T-helper 22 cell (primary cell): ENCODE data around the gene FLT3.

Source experiments
- DNase-seq: peaks from one replicate; pipeline ENCODE4 v3.0.0-alpha.2; 2020; ENCODE audit warnings: low read depth

The FLT3 gene

DNA sequence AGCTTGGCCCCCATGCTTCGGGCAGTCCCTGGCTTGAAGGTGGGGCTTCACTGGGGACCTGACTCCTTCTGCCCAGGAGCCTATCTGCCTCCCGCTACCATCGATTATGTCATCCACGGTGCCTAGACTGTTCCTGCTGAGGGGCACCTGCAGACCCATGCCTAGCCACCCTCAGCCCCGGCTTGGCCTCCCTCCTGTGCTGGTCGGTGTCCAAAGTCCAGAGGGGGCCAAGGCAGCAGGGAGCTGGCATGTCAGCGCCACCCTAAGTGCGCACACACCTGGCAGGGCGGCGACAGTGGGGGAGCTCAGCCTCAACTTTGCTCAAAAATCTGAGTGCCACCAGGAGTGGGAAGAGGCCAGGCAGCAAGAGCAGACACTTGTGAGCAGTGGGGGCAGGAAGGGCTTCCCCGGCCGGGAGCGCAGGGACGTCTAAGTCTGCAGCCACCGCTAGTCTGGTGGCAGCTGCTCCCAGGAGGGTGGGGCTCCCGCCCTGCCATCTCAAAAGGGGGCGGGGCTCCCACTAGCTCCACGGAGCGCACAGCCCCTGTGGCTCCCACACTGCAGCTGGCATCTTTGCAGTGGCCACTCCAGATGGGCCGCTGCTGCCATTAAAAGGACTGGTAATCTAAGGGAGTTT lies 98.4 kb downstream of the FLT3 start:
- no peak for DNase-seq

DNA sequence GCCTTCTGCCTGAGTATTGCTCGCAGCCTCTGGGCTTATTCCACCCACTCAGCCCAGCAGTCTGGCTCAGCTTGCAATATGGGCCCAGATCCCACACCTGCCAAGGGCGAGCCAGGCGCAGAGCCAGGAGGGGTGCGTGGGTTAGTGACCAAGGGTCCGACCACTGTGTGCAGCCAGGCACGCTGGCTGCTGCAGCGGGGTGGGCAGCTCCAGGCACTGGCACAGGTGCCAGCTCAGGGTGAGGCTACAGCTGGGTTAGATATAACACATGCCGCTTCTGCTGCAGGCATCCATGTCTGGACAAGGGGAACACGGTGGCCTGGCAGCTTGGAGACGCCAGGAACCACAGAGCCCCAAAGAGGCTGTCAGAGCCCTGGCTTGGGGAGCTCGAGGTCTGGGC lies 99.3 kb downstream of the FLT3 start:
- no peak for DNase-seq

DNA sequence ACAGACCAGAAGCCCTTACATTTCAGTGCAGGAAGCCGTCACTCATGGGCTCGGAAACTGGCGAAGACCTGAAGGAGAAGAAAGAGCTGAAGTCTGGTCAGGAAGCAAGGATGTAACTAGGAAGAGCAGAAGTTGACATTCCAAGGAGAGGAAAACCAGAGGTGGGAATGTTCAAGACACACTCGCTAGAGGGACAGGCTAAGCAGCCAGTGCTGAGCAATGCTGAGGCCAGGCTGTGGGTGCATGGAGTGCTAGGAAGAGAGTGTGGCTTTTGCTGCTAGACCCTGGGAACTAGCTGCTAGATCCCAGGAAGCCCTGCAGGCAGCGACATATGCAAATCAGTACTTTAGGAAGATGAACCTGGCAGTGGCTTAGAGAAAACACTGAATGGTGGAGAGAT lies 99.8 kb downstream of the FLT3 start:
- DNase-seq, result no peak

DNA sequence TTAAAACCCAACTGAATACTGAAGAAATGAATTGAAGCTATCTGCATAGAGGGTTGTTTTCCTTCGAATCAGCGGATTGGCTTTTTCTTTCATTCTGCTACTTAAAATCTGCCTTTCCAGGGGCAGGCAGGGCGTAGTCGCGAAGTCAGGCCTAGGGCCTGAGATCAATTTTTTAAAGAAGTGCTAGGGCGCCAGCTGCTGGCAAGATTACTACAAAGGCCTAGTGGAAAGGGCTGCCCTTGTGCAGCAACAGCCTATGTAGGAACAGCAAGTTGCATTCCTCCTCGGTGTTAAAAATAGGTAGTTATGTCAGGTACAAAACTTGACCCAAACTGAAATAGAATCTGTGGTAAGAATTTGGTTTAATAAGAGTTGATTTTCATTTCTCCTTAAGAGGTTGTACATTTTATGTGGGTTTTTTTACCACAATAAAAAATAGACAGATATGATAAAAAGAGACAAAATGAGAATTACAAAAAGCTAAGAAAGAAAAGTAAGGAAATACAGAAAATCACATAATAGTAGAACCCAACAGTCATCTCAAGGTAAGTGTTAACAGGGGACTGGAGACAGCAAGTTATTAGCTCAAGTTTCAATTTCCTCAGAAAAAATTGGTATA lies 102.4 kb downstream of the FLT3 start:
- DNase-seq, result no peak

DNA sequence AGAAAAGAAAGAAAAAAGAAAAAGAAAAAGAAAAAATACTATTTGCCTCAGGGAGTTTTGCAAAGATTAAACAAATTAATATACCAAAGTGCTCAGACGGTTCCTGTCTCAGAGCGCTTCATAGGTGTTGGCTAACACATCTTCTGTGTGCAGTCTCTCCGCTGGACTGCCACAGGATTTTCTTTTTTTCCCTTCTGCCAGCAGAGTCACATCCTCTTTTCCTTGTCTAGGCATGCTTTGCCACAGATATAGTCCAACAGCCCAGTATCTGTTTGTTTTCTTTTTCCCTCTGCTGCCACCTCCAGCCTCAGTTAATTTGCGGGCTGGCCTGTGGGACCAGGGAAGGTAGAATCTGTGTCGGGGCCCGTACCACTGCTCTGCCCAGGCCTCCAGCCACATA lies 108.5 kb downstream of the FLT3 start:
- no peak for DNase-seq

DNA sequence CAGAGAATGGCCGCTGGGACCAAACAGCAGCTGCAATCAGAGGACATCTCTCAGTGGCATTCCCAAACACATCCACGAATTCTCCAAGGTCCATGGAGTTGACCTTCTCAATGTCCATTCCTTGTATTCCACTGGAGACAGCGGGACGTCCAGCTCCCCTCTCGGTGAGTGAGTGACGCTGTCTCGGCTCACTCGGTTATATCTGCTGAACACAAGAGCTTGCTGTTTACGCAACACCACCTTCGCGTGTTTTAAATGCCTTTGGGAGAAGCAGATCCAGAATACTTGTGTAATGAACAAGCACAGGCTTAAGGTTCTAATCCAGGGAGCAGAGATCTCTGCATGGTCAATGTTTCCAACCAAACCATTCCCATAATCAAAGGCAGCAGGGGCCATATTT lies 111.9 kb downstream of the FLT3 start, which contains the start of gene URAD:
TSS of gene URAD (minus strand) at position 174 of the 400 bp plus-strand sequence. CDS start at position 118, 56 bp downstream.
- DNase-seq, result no peak

DNA sequence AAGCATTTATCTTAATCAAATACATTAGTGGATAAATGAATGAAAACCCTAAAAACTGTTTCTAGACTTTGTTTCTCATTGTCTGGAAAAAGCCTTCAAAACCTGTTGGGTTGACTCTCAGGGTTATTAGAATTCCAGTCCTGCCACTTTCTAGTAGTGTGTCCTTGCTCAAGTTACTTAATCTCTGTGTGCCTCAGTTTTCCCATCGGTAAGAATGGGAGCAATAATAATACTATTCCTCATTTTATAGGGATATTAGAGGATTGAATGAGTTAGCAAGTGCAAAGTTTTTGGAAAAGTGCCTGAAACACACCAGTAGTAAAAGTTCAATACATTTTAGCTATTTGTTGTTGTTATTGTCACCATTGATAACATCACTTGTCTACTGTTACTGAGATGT lies 114.8 kb downstream of the FLT3 start:
- DNase-seq, result no peak

DNA sequence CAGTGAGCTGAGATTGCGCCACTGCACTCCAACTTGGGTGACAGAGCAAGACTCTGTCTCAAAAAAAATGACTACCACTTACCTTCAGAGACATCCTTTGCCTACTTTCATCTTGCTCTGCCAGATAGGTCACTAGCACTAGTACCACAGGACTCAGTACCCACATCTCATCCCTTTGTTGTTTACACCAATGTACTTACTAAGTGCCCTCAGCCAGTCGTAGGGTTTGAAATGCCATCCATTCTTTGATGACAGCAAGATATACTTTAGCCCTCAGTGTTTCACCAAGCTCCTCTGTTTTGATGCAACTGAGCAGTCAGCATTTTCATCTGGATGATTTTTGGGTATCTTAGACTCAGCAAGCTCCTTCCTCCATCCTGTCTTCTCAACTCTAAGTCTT lies 118.0 kb downstream of the FLT3 start:
- DNase-seq, result no peak

DNA sequence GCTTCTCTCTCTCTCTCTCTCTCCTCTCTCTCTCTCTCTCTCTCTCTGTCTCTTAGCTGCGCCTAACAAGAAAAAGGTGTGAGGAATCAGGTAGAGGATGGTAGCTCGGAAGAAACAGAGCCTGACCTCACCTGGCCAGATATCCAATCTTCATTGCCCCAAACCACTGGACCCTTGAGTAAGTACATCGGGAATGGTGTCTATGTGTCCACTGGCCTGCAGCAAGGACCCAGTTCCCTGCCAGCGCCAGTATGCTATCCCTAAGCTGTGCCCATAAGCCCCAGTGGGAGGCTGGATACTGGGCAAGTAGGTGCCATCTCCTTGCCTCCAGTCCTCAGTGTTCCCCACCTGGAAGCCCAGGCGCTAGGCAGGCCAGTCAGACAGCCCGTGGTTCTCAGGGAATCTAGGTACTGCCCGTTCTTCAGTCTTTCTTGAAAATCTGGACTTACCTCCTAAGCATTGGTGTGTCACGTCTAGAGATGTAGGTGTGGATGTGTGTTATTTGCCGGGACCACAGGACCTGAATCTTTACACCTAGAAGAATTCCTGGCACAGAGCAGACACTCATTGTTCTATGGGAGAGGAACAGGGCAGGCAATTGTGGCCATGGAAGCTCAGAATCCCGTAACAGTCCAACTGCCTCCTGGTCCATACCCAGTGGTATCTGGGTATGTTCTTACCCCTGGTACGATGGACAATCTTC lies 119.2 kb downstream of the FLT3 start:
- no peak for DNase-seq

DNA sequence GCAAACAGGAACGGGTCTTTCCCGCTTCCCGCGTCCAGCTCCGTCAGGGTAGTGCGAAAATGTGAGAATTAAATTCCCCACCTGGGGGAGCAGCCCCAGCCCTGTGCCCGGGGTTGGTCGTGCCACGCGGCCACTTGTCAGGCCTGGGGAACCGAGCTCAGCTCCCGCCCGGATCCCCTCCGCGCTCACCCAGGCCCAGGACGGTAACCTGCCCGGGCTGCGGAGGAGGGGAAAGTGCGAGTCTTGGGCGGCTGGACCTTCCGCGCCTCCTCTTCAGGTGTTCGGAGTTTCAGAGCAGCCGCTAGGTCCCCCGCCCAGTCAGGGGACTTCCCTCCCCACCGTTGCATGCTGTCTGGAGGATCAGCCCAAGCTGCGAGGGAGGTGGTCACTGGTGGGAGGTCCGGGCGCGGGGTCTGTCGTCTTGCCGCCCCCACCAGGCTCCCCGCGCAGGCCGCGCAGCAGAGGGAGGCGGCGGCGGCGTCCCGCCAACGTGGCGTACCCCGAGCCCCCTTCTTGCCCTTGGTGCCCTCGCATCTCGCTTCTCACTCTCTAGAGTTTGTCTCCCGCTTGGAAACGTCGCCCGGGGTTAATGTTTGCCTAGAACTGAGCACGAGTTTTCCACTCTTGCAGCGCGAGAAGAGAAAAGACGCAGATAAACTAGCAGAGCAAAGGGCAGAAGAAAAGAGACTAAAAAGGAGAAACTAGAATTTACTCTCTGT lies 119.9 kb downstream of the FLT3 start:
- no peak for DNase-seq

DNA sequence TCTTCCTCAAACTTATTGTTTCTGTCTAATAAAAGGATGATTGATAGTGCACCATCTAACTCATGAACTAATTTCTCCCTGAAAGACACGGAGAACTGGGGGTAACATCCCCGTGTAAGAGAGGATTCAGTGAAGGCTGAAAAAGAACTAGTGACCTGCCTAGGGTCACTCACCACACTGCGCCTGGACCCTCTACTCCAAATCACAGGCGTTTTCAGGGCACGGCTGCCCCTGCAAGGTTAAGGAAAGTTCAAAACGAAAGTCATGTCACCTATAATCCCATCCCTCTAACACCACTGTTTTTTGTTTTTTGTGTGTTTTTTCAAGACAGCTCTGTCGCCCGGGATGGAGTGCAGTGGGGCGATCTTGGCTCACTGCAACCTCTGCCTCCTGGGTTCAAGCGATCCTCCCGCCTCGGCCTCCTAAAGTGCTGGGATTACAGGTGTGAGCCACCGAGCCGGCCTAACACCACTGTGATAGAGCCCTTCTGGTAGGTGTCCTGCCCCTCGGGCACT lies 120.6 kb downstream of the FLT3 start:
- DNase-seq, result no peak

DNA sequence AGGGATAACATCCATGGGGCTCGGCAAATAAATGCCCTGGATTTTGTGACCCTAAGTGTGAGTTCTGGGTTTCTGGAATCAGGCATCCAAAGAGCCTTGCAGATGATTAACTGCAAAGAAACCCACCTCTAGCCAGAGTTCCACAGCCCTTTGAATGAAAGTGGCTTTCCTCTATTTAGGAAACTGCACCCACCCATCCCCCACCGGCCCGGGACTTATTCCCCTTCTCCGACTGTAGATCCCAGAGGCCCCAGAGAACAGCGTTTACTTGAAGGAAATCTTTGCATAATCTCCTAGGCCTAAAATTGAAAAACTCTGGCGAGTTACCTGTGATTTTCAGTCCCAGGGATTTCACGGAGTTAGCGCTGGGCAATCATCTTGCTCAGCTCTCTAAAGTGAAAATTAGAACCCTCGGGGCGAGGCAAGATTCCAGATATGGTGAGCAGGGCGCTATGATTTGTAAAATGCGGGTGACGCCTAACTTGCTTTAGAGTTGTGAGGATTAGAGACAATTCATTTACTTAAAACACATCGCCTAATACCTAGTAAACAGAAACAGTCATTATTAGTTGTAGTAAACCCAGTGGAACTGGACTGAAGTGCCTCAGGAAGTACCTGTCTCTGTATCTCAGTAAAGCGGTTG lies 121.3 kb downstream of the FLT3 start:
- DNase-seq, result no peak

DNA sequence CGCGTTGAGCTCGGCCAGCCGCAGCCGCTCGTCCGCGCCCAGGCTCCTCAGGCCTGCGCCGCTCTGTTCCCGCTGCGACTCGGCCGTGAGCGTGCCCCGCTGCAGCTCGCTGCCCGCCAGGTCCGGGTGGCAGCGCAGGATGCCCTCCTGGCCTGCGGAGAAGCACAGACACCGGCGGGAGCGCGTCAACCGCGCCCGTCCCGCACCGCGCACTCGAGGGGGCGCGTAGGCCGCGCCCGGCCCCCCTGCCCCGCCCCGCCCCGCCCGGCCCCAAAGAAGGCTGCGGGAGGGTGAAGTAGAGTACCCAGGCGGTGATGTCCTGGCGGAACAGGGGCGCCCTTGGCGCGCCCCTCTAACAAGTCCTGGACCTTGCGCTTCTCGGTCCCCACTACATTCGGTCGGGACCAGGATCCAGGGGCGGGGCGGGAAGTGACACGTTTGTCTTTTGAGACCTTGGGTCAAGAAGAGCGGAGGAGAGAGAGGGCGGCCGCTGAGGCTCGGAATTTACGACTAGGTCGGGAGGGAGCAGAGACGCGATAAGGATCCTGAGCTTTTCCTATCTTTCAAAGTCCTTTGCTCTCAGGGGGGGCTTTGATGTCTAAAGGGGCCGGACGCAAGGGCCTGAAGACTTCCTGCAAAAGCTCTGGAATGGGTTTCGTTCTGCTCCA lies 121.9 kb downstream of the FLT3 start:
- DNase-seq, result no peak

DNA sequence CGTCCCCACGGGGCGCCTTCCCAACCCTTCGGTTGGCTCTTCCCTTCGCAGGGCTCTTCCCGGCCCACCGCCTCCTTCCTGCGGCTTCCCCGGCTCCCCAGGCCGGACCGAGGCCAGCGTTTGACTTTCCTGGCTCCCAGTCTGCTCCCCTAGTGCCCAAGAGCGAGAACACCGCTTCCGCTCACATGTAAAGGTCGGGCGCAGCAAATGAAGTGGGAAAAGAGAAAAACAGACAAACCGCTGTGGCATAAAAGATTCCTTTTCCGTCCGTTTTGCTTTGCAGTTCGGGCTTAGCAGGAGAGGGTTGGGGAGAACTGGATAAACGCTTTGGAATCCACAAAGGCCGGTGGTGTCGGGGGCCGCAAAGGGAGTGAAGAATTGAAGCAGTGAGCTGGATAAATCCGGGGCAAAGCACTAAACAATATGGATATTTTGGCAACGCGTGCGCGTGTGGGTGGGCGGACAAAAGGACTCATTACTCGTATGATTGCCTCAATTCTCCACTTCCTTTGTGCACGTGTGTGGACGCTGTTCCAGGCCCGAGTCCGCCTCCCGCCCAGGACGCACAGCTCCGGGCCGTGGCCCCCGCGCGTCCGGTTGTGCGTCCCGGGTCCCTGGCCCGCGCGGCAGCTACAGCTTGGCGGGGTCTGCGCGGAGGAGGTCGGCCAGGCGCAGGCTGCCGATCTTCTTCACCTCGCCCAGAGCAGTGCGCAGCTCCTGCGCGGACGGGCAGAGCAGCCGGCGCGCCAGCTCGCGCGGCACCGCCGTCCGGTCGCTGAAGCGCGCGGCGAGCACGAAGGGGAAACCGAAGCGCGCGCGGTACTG lies 122.7 kb downstream of the FLT3 start:
- DNase-seq, result no peak

DNA sequence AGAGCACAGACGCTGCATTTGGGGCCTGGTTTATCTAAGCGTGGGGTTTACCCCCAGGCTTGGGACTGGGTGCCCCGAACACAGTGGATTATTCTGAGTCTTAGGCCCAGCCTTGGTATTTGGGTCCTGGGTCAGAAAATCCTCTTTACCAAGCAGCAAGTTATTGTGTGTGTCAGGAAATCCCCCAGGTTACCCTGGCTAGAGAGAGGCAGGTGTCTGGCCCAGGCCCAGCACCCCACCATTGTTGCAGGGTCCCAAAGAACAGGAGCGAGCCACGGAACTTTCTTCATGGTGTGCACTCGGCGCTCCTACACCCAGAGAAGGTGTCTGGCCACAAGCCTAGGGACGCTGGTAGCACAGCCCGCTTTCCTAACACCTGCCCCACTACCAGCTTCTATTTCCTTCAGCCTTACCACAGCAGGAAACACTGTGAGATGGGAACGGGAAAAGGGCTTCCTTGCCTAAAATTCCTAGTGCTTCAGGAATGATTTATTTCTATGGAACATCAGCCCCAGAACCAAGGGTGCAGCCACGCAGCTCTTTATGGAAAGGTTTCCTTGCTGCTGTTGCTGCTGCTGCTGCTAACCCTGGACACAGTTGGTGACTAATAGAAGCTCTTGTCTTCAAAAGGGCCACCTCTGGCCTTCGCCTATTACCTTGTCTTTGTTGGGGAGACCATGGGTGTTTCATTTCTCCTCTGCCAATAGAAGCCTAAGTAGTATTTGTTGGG lies 123.8 kb downstream of the FLT3 start:
- no peak for DNase-seq

DNA sequence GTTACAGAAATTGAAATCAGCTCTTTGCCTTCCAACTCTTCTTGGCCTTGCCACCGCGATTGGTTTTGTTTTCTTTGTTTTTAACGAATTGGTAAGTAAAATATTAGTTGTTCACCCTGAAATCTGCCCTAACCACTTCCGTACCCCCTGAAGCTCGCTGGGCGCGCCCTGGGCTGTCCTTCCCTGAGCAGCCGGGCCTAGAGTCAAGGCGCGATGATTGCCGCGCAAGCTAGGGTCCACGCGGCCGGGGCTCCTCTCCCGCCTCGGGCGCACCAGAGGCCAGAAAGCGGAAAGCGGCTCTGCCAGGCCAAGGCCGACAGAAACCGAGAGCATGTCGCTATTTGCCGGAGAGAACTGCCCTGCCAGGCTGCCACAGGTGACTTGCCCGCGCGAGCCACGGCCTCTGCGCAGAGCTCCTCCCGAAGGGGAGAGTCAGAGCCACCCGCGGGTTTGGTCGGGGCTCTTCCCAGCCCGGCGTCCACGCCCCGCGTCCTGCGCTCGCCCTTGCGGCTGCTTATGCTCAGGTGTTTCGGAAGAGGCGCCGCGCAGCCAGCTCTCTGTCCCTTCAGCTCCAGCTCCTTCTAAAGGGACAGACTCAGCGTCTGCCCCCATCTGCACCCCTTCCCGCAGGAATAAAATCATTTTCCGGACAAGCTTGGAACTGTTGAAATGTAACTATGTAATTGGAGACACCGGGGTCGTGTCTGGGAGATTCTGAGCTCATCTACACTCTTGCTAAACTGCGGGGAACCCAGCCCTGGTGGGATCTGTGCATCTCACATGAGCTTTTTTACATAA lies 124.6 kb downstream of the FLT3 start:
- no peak for DNase-seq

DNA sequence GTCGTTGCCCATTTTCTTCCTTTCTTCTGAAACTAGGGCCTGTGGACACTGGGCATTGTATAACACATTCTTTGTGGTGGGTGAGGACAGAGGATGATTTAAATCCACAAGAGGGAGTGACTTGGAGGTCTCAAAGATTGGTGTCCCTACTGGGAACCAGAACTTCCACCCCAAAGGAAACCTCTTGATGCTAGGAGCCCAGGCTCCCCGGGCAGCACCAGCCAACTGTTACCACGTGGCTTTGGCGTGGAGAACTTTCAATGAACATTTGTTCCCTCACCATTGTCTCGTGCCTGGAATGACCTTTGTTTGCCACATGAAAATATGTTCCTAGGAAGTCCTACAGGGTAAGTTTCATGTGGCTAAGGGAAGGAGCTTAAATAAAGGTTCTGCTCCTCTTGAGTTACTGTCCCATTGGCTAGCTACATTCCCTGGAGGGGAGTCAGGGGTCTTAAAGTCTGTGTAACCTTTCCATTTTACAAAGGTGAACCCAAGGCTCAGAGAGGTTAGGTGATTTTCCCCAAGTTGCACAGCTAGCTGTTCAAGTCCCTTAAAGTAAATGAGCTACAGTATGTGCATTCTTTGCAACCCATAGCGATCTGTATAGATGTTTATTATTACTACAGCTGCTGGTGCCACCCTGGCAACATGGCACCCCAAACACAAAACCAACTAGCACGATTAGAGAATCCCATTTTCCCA lies 126.3 kb downstream of the FLT3 start:
- no peak for DNase-seq

DNA sequence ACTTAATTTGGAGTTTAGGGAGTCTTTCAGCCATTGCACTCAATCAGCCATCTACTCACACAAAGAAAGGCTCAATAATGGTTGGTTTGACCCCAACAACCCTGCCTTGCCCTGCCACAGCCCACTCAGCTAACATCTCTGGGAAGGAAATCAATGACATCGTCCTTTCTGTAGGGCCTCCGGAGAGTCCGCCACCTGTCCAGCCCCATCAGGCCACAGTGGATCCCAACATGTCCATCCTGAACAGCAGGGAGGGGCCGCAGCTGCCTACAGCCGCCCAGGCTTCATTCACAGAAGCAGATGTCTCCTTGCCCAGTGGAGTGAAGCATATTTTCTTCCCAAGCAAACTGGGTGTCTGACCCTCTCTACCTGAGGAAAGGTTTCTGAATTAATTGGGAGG lies 127.1 kb downstream of the FLT3 start:
- DNase-seq, result no peak

DNA sequence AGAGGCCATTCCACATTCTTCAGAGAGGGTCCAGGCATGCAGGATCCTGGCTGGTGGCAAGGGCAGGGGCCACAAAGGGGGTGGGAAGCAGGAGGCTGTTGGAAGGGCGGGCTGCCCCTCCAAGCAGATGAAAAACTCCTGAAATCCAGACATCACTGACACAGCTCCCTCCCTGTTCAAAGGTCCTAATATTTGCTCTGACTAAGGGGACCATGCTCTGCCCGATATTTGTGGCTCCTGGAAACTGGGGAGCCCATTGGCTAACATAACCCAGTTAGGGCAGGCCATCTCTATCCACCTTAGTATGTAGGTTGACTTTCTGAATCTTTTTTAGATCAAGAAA lies 127.9 kb downstream of the FLT3 start:
- DNase-seq, result no peak
